ENCODE measurements around the gene RGS6. TPM values are rescaled to one million over a fixed set of nuclear protein-coding genes. Genes with fewer than 3 reads are reported as not detected.

The RGS6 gene
- polyA plus RNA-seq, 3 donors, result not detected

DNA sequence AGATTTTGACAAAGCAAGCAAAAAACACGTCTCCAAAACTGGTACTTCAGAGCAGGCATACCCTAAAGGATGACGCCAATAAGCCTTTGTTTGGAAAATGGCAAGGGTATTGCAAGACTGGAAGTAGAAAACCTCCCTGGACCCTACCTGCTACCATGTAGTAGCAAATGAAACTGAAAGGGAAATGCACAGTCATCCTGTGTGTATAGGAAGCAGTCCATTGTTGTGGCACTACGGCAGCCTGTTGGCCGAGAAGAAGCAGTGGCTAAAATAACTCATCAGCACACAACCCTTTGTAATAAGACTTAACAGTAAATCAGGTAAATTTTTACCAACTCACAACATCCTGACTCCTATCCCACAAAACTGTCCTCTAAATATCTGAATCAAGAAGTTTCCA lies 386.4 kb downstream of the RGS6 start:
- H3K4me1 ChIP-seq (ENCODE audit: control insufficient read depth in 1 of 2, insufficient read depth in 2 of 2, low read length in 2 of 2), result no peaks in the 10 kb centered on the region
- Mint-ChIP-seq H3K36me3 (no peaks in the 10 kb centered on the region), H3K4me1 (no peaks in the 10 kb centered on the region), H3K27ac (no peak overlapping the region), H3K27me3 (ENCODE audit: low read depth in 3 of 3) (peaks cover 0 to 3% (median 0%) of the 10 kb centered on the region in 3 donors), H3K4me3 (peak overlapping the region in 1 of 2 donors; percentile 12), H3K9me3 (peaks cover 0 to 5% (median 2%) of the 10 kb centered on the region in 7 donors)
- no peak overlapping the region for H3K9ac ChIP-seq (ENCODE audit: insufficient read depth, low read length, poor library complexity, severe bottlenecking)
- no peaks in the 10 kb centered on the region for H3K36me3 ChIP-seq (replicated peaks in 1 of 2; ENCODE audit: control insufficient read depth in 1 of 2, insufficient read depth in 2 of 2, low read length in 2 of 2)
- no peak for DNase-seq
- no peaks in the 10 kb centered on the region for H3K9me3 ChIP-seq (replicated peaks in 1 of 2; ENCODE audit: control insufficient read depth in 1 of 2, insufficient read depth in 1 of 2, low read length in 2 of 2)
- no peak overlapping the region for H3K4me2 ChIP-seq (replicated peaks; ENCODE audit: extremely low read depth, low read length, poor library complexity, severe bottlenecking)
- H2AFZ ChIP-seq (ENCODE audit: insufficient read depth, low read depth, low read length, poor library complexity, severe bottlenecking), result peak overlapping the region; percentile 51
- no peaks in the 10 kb centered on the region for H3K27me3 ChIP-seq (ENCODE audit: control insufficient read depth in 2 of 2, insufficient read depth in 2 of 2, low read length in 2 of 2)
- H3K79me2 ChIP-seq (ENCODE audit: insufficient read depth, low read length), result no peaks in the 10 kb centered on the region
- no peak overlapping the region for H3K4me3 ChIP-seq (replicated peaks in 1 of 3; ENCODE audit: low read depth in 2 of 3, low read length in 3 of 3)
- TF ChIP-seq, protein P1, sequence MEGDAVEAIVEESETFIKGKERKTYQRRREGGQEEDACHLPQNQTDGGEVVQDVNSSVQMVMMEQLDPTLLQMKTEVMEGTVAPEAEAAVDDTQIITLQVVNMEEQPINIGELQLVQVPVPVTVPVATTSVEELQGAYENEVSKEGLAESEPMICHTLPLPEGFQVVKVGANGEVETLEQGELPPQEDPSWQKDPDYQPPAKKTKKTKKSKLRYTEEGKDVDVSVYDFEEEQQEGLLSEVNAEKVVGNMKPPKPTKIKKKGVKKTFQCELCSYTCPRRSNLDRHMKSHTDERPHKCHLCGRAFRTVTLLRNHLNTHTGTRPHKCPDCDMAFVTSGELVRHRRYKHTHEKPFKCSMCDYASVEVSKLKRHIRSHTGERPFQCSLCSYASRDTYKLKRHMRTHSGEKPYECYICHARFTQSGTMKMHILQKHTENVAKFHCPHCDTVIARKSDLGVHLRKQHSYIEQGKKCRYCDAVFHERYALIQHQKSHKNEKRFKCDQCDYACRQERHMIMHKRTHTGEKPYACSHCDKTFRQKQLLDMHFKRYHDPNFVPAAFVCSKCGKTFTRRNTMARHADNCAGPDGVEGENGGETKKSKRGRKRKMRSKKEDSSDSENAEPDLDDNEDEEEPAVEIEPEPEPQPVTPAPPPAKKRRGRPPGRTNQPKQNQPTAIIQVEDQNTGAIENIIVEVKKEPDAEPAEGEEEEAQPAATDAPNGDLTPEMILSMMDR (IDR thresholded peaks at IDR 0.05), result no peak
- no peaks in the 10 kb centered on the region for H4K20me1 ChIP-seq (ENCODE audit: insufficient read depth, low read length)
- intact Hi-C loops (cut with micrococcal nuclease), result no loop called here
- WGBS (ENCODE audit: insufficient coverage), result no CpG with 5 or more reads among the region's 4 CpGs
- H3K27ac ChIP-seq (ENCODE audit: low read depth in 1 of 2, low read length in 2 of 2), result no peak overlapping the region

- Histone ChIP-seq H3K4me1 (ENCODE audit: control insufficient read depth in 1 of 2, insufficient read depth in 2 of 2, low read length in 2 of 2) (no peaks in the 10 kb centered on the region), H3K79me2 (ENCODE audit: insufficient read depth, low read length) (no peaks in the 10 kb centered on the region), H3K36me3 (replicated peaks in 1 of 2; ENCODE audit: control insufficient read depth in 1 of 2, insufficient read depth in 2 of 2, low read length in 2 of 2) (no peaks in the 10 kb centered on the region), H3K4me2 (replicated peaks; ENCODE audit: extremely low read depth, low read length, poor library complexity, severe bottlenecking) (no peak overlapping the region), H4K20me1 (ENCODE audit: insufficient read depth, low read length) (no peaks in the 10 kb centered on the region), H3K27ac (ENCODE audit: low read depth in 1 of 2, low read length in 2 of 2) (no peak overlapping the region), H3K27me3 (ENCODE audit: control insufficient read depth in 2 of 2, insufficient read depth in 2 of 2, low read length in 2 of 2) (no peaks in the 10 kb centered on the region), H2AFZ (ENCODE audit: insufficient read depth, low read depth, low read length, poor library complexity, severe bottlenecking) (no peak overlapping the region), H3K9ac (ENCODE audit: insufficient read depth, low read length, poor library complexity, severe bottlenecking) (no peak overlapping the region), H3K9me3 (replicated peaks in 1 of 2; ENCODE audit: control insufficient read depth in 1 of 2, insufficient read depth in 1 of 2, low read length in 2 of 2) (no peaks in the 10 kb centered on the region), H3K4me3 (replicated peaks in 1 of 3; ENCODE audit: low read depth in 2 of 3, low read length in 3 of 3) (no peak overlapping the region)
- intact Hi-C loops (cut with micrococcal nuclease), result no loop called here
- Mint-ChIP-seq H3K4me1 (no peaks in the 10 kb centered on the region), H3K27me3 (ENCODE audit: low read depth in 3 of 3) (peaks cover 0 to 9% (median 0%) of the 10 kb centered on the region in 3 donors), H3K36me3 (no peaks in the 10 kb centered on the region), H3K9me3 (peaks cover 0 to 5% (median 0%) of the 10 kb centered on the region in 7 donors), H3K4me3 (no peak overlapping the region), H3K27ac (no peak overlapping the region)
- no peak for DNase-seq
- 0% methylated on average over 3 of the region's 6 CpGs for WGBS (ENCODE audit: insufficient coverage)
- TF ChIP-seq, protein P1 (IDR thresholded peaks at IDR 0.05), result no peak
These were observed 399.8 kb downstream of the RGS6 start for GRCh38 chr14:72332046-72332445.
